ENCODE measurements around the gene TMEM179.

TMEM179 gene

DNA sequence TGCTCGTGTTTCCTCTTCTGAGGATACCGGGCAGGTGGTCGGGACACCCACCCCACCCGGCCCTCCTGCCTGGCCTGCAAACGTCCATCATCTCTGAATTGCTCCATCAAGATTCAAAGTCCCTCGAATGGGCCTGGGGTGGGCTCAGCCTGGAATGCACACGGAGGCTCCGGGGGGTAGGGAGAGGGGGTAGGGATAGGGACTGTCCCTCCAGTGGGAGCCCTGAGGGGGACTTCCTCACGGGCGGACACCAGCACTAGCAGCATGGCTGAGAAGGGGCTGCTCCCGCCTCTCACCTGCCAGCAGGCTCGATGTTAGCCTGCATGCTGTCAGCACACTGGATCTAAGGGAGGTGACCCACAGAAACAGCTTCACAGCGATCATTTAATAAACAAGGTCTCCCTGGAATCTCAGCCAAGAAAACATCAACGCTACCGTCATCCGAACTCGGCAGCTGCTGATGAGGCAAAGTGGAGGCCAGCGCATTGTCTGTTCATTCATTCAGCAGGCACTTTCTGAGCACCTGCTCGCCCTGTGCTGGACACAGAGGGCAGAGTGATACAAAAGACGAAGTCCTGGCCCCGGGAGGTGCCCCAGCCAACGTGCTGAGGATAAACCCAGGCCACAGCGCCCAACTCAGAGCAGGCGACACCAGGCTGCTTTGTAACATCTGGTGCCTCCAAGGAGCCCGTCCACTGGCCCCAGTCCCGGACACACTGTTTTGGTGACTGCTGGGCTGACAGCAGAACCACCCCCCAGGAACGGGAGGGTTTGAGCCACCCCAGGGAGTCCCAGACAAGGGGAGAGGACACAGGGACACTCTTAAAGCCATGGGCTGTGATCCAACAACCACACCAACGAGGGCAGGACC lies 6.3 kb downstream of the TMEM179 start:
- DNase-seq = no peak

GRCh38 chr14:104597576-104597975 lies 7.0 kb downstream of the TMEM179 start:
- no peak for DNase-seq

GRCh38 chr14:104596927-104597351 lies 7.6 kb downstream of the TMEM179 start:
- no peak for DNase-seq

- no peak for DNase-seq
Measured at GRCh38 chr14:104596451-104596918, 8.1 kb downstream of the TMEM179 start.

- no peak for DNase-seq
Measured at GRCh38 chr14:104595911-104596450, 8.6 kb downstream of the TMEM179 start.

- no peak for DNase-seq
Measured at GRCh38 chr14:104595116-104595675, 9.4 kb downstream of the TMEM179 start.

- no peak for DNase-seq
Measured at GRCh38 chr14:104594310-104595046, 10.1 kb downstream of the TMEM179 start.

GRCh38 chr14:104593710-104594136 lies 10.8 kb downstream of the TMEM179 start:
- no peak for DNase-seq

DNA sequence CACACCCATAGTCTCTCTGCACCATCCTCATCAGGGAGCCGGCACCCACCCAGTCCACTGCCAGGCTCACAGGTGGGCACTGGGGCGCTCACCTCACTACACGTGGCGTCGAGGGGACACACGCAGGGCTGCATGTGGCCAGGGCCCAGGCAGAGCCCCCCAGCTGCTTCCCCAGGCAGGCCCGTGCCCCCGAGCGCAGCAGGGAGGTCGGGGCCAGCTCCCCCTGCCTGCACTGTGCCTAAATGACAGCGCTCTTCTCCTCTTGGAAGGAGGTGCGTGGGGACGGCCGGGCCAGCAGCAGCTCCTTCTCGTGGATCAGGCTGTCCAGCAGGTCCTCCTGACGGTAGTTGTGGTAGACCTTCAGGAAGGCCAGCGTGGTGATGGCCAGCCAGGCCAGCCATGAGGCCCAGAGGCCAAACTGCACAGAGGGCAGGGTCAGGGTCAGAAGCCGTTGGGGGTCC lies 11.3 kb downstream of the TMEM179 start:
- DNase-seq = no peak

DNA sequence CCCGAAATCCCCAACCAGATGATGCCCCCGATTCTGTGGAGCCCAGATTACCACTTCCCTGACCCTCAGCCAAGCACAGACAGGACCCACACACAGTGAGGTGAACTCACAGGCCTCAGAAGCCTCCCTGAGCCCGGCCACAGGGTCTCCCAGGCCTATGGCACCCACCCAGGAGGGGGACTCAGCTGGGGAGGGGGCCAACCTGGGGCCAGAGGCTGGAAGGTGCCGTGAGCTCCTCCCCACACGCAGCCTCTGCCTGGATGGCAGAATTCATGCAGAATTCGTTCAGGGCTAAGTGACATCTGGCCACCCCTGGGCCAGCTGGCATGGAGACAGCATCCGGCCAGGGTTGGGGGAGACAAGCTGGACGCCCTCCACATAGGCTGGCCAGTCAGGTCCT lies 11.8 kb downstream of the TMEM179 start:
- DNase-seq = no peak

DNA sequence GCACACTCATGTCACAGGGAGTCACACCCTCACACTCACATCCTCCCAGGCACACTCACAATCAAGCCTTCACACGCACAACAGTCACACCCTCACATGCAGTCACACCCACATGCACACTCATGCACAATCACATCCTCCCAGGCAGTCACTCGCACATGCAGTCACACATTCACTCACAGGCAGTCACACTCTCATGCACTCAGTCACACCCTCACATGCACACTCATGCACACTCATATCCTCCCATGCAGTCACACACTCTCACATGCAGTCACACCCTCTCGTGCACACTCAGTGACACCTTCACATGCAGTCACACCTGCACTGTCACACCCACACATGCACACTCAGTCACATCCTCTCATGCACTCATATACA lies 12.3 kb downstream of the TMEM179 start:
- DNase-seq = no peak

- DNase-seq = no peak
Measured at GRCh38 chr14:104591506-104592291, 12.9 kb downstream of the TMEM179 start.

GRCh38 chr14:104591031-104591430 lies 13.5 kb downstream of the TMEM179 start:
- no peak for DNase-seq

DNA sequence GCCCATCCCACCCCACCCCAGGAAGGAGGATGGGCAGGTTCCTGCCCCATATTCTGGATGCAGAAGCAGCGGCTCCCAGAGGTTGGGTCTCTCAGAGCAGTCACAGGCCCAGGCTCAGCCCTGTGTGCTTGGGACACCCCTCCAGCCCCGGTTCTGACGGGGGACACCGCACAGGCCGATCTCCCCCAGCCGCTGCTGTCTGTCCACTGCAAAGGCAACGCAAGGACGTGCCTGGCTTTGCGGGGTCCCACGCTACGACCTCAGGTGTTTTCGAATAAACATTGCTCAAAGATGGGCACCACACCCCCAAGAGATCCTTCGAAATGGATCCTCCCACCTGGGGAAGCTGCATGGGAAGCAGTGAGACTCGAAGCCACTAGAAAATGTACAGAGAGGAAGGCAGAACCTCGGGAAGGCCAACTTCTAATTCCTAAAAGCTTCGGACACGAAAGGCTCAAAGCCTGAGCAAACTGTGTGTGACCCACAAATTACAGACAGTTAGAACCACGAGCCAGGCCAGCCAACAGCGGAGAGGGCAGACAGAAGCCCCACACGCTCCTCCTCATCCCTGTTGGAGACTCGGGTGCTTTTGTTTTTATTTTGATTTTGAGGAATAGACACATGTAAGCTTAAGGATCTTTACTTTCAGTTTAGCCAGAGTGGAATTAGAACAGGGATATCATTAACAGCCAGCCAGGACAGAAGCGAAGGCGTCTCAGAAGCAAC lies 14.2 kb downstream of the TMEM179 start:
- DNase-seq = no peak

DNA sequence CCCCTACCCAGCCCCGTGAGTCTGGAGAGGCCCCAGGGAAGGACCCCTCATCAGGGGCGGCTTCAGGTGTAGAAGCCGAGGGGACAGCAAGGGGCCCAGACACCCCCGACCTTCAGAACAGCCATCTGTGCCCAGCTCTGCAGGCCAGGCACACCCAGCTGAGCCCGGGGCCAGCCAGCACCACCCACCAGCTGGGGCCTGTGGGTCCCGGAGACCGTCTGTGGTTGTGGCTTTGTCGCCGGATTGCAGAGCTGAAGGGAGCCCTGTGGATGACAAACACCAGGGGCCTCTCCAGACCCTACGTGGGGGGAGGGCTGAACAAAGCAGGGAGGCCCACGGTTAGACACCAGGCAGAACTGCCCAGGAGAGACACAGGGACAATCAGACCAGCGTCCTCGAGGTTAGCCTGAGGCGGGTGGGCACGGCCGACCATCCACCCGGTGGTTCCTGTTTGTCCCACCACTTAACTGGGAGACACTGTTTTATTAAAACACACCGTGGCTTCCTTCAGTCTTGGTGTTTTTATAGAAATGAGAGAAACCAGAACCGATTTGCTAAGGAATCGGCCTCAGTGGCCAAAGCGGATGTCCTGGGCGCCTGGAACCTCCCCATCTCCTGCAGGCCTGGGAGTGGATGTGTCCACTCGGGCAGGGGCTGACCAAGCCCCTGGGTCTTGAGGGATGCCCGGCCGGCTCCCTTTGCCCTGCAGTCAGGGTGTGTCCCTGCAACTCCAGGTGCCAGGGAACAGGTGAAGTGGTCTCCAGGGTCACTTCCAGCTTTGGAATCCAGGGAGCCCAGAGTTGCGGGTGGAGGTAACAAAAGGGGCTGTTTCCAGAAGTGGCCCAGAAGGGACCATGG lies 15.0 kb downstream of the TMEM179 start:
- DNase-seq = no peak

DNA sequence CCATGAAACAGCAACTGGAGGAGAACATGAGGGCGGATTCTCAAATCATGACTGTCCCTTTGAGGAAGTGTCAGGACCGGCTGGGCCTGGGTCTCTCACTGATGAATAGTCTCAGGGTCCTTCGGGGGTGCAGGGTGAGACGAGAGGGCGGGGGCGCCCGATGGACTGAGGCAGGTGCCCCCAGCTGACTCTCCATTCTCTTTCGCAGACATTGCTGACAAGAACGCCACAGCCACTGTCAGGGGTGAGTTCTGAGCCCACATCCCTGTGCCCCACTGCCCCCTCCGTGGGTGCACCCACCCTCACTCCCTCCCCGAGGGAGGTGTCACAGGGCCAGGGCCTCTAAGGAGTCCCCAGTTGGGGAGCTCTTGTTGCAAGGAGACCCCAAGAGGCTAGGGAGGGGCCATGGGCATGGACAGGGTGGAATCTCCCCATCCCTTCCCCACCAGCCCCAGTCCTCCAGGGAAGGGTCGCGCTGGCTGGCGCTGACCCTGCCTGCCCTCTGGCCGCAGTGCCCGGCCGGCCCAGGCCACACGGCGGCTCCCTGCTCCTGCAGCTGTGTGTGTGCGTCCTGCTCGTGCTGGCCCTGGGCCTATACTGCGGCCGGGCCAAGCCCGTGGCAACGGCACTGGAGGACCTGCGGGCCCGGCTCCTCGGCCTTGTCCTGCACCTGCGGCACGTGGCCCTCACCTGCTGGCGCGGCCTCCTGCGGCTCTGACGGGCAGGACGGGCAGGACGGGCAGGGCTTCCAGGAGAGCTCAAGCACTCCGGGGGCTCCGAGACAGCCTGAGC lies 16.3 kb downstream of the TMEM179 start:
- DNase-seq = no peak

DNA sequence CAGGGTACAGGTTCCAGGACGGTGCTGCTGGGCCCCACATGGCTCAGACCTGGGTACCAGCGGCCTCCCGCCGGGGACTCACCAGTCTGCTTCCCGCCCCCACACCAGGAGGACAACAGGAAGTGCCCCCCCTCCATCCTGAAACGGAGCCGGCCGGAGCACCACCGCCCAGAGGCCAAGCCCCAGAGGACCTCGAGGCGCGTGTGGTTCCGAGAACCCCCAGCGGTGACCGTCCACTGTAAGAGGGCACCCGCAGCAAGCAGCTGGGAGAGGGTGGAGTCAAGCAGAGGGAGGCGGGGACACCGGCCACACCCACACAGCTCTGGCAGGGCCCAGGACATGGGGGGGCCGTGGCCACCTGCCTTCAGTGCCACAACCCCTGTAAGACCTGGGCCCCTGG lies 16.9 kb downstream of the TMEM179 start:
- DNase-seq = no peak

DNA sequence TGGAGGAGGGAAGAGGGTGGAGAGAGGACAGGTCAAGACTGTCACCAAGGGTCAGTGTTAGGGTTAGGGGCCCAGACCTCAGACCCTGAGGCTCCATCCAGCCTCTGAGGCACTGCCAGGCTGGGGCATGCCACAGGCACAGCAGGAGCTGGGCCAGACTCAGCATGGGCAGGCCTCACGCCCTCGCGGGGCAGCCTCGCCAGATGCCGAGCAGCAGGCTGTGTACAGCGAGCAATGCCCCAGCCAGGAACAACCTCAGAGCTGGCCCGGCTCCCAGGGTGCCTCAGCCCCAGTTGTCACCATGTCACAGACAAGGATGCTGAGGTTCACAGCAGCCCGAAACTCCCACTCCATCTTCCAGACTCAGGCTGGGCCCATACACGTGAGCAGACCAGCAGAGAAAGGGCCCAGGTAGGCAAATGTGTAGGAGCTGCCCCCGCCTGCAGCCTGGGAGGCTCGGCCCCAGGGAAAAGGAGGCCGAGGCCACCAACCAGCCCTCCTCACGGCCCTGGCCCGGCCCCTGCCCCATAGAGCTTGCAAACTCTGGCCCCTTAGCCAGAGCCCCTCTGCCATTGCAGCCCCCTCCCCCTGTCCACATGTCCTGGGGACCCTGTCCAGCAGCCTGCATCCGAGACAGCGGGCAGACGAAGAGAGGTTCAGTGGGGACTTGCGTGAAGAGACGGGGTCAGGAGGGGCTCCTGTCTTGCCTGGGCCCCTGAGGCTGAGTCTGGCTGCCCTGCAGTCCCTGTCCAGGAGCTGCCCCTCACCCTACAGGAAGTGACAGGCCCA lies 17.5 kb downstream of the TMEM179 start:
- DNase-seq = peak; percentile 86
